ENCODE results near the gene ERCC5.

ERCC5 gene

DNA sequence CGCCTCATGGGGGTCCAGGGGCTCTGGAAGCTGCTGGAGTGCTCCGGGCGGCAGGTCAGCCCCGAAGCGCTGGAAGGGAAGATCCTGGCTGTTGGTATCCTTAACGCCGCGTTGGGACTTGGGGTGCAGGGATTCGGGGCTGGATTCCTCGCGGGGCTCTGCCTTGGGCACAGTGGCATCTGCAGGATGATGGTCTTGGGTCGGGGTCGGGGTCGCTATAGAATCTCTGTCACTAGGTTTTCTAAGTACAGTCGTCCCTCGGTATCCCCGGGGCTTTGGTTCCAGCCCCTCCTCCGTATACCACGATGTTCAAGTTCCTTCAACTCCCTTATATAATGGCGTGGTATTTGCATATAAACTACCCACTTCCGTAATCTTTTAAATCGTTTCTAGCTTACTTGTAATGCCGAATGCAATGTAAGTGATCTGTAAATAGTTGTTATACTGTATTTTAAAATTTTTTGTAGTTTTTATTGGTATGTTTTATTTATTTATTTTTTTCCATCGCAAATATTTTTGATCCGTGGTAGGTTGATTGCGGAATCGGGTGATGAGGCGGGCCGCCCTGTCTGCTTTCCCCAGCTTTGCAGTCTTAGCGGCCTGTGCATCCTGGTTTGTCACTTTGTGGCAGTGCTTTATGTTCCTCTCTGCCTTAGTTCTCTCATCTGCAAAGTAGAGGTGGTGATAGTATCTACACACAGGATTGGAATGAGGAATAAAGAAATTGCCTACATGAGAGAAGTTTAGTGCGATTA, 606 bp downstream of the ERCC5 start:
- DNase-seq = peak; percentile 75 to 77

DNA sequence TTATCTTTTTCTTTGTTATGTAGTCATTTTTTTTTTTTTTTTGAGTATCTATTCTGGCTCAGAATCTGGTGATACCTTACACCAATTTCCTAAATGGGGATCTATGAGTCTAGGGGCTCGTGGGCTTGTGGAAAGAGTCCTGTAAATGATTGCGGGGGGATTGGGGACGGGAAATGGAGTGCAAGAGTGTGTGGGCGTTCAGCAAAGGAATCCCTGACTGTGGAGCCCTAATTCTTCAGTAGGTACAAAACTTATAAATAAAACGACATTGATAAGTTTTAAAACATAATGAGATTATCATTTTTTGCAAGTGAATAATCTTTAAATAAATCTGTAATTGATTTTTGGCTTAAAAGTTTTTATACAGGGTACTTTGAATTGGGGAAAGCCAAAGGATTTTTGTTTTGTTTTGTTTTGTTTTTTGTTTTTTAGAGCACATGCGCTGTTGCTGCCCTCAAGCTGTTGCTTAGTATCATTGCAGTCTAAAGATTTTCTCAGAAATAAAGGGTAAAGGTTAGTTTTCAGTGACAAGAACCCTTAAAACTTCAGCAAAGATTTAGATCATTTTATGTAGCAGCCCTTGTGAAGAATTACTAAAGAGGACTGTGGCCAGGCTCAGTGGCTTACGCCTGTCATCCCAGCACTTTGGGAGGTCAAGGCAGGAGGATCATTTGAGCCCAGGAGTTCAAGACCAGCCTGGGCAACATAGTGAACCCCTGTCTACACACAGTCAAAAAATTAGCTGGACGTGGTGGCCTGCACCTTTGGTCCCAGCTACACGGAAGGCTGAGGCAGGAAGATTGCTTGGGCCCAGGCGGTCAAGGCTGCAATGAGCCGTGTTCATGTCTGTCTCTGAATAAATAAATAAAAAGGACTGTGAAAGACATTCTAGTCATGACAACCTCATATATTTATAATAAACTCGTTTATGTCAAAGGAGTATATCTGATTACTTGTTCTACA, 1.7 kb downstream of the ERCC5 start:
- DNase-seq = peak; percentile 62 to 71

- DNase-seq = no peak
Observed at GRCh38 chr13:102848956-102849355, 3.1 kb downstream of the ERCC5 start.

DNA sequence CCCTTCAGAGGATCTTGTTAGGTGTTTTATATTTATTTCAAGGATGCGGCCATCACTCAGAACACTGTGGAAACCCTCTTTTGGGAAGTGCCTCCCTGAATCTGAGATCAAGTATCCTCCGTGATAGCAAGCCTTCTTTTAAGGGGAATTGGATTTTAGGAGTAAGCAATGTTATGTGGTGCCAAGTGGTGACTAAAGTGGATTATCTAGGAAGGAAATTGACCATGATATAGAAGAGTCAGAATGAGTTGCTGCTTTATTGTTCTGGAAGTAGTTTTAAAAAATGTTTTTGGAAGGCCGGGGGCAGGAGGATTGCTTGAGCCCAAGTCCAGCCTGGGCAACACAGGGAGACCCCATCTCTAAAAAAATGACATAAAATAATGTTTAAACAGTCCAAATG, 6.7 kb downstream of the ERCC5 start:
- DNase-seq = no peak

DNA sequence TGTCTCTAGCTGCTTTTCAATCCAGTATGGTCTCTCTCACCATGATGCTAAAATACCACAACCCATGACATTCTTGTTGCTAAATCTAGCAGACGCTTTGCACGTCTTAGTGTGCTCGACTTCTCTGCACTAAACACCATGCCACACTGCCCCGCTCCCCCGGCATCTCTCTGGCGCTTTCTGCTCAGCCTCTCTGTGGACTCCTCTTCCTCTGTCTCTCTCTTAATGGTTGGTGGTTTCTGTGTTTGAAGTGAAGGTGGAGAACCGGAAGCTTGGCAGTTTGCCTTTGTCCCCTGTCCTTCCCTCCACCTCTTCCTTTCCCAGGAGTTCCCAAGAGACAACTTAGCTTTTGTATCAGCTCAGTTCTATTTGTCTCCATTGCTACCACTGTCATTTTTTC, 8.8 kb downstream of the ERCC5 start:
- no peak for DNase-seq

DNA sequence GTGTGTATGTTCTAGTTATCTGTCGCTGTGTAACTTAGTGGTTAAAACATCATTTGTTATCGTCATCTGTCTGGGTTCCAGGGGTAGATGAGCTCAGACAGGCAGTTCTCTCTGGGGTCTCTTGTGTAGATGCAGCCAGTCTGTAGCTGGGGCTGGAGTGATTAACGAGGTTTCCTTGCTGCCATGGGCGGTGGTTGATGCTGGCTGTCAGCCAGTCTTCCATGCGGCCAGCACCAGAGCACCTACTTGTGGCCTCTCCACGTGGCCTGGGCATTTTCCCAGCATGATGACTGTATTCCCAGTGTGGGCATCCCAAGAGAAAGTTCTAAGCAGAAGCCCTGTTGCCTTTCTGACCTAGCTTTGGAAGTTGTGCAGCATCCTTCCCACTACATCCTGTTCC, 10.7 kb downstream of the ERCC5 start:
- DNase-seq = no peak

- no peak for DNase-seq
Observed at GRCh38 chr13:102862624-102863210, 16.9 kb downstream of the ERCC5 start.

- no peak for DNase-seq
Observed at GRCh38 chr13:102863590-102863989, 17.8 kb downstream of the ERCC5 start.

DNA sequence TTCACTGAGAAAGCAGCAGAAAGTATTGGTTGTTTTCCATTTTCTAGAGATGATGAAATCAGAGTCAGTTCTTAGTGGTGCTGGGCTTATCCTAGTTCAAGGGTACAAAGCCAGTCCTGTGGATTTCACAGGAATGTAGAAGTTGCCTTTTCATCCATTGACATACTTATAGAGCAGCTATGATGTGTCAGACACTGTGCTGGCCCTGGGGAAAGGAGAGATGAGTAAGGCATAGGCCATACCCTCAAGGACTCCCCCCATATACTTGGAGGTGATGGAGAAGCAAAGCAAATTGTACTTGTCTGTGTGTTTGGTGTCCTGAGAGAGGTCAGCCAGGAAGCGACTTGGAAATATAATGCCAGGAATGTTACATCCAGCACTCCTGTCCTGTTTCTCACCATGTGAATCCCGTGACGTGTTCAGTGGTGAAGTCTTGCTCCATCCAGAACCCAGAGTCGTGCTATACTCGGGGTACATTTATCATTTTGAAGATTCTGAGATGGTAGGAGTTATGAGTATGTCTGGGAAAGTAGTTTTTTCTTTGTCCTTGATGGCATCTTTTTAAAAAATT, 22.6 kb downstream of the ERCC5 start:
- DNase-seq = no peak

GRCh38 chr13:102869948-102870676, 24.3 kb downstream of the ERCC5 start:
- DNase-seq = peak; percentile 28 to 30

- DNase-seq = peak; percentile 24 to 50
Observed at GRCh38 chr13:102870677-102871415, 25.0 kb downstream of the ERCC5 start.

GRCh38 chr13:102872131-102872530, 26.3 kb downstream of the ERCC5 start:
- DNase-seq = no peak

DNA sequence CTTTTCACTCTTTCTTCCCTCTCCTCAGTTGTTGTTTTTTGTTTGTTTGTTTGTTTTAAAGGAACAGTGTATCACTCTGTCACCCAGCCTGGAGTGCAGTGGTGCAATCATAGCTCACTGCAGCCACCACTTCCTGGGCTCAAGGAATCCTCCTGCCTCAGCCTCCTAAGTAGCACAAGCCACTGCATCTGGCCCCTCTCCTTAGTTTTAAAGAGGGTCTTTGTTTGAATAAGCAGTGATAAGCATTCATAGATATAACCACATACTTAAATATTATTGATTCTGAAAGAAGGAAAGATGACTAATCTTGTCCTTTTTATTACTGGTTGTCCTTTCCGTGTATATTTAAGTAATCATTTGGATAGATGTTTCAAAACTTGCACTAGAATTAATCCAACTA, 26.7 kb downstream of the ERCC5 start:
- no peak for DNase-seq

DNA sequence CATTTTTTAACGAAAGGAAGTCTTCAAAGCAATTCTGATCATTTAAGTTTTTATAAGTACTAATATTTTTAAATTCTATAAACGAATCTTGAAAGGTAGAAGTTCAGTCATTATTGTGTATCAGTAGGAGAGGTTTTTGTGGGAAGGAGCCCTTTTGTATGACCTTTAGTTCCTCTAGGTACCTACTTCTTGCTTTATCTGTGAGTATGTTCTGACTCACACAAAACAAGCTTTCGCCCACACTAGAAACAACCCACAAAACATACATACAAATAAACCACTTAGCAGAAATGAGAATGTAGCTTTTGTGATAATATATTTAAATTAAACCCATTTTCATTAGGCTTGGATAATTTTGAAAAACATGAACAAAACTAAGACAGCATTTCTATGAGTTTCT, 27.8 kb downstream of the ERCC5 start:
- DNase-seq = no peak

DNA sequence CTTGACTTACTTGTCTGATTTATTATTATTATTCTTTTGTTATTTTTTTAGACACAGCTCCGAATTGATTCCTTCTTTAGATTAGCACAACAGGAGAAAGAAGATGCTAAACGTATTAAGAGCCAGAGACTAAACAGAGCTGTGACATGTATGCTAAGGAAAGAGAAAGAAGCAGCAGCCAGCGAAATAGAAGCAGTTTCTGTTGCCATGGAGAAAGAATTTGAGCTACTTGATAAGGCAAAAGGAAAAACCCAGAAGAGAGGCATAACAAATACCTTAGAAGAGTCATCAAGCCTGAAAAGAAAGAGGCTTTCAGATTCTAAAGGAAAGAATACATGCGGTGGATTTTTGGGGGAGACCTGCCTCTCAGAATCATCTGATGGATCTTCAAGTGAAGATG, 29.4 kb downstream of the ERCC5 start:
- no peak for DNase-seq

DNA sequence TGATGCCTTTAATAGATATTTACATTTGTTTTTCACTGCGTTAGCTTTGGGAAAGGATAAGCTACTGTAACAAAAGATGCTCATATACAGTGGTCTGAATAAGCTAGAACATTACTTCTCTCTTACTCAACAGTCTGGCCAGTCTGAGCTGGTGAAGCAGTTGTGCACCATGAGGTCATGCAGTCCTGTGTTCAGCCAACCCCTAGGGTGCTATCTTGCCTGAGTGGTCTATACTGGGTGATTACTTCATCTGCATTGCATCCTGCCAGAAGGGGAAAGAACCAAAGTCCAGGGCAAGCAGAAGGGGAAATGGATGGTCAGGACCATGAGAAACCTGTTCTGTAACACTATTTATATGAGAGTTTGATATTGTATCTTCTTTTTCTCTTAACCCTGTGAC, 31.5 kb downstream of the ERCC5 start:
- peak in 1 of 2 experiments; percentile 17 for DNase-seq

DNA sequence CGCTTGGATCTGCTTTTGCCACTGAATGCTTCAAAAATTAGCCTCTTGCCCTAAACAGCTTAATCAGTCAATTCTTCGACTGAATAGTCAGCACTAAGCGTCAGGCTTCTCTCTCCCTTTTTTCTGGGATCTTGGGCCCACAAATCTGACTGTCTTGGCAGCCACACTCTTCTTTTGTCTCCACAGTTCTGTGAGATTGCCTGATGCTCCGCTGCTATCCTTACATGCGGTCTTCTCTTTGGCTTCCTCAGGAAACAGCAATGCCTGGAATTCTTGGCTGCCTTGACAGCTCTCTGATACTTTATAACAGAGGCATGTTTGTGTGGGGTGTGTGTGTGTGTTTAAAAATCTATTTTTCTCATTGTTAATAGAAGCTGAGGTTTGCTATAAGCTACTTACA, 32.6 kb downstream of the ERCC5 start:
- no peak for DNase-seq

GRCh38 chr13:102879793-102880499, 34.1 kb downstream of the ERCC5 start:
- DNase-seq = no peak

DNA sequence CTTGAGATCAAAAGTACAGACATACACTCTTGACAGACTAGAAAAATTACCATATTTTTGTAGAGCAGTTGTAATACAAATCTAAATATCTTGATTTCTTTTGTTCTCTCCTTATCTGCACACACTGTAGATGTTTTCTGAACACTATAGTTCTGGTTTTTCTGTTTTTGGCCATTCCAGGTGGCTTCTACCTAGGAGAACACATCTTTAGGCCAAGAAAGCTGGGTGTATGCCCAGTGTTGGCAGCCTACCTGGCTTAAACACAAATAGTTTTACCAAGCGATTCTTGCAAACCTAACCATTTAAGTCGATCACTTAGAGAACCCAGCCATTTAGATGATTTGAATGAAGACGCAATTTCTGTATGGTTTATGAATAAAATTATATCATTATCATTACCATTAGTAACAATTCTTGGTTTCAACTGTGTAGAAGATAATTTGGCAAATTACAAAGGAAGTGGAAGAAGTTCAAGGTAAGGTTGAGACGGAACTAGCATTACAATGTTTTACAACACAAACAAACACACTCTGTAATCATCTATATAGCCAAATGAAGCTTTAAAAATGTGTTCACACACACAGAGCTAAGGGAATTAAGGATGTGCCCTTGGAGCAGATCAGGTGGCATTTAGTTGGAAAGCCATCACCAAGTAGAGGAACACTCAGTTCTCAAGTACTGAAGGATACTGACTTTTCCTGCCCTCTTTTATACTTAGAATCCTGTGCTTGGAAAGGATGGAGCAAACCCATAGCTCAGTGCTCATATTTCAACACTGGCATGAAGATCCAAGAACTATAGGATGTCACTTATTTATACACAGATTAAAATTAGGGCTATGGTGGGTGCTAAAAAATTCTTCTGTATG, 36.2 kb downstream of the ERCC5 start:
- DNase-seq = no peak

- no peak for DNase-seq
Observed at GRCh38 chr13:102892503-102892902, 46.7 kb downstream of the ERCC5 start.

All from AML-193 (cell line).